GM19397 (cell line): Measurements from ENCODE around the gene CIRBP.
"Not testable (repeated sequence)": the region's sequence is repeated elsewhere in the genome, so short reads cannot be mapped to it uniquely, and the experiment has no call there.

Source experiments
- ATAC-seq: cut with Tn5 transposase; IDR thresholded peaks from one replicate; pipeline ENCODE4 v1.9.1; 2021; ENCODE audit warnings: mild to moderate bottlenecking, moderate library complexity; ENCODE audit not compliant: unreplicated experiment

Gene CIRBP

GRCh38 chr19:1243768-1244692 is 25.1 kb upstream of the CIRBP start:
- no peak for ATAC-seq

- no peak for ATAC-seq
These were observed 24.3 kb upstream of the CIRBP start for GRCh38 chr19:1244693-1245451.

GRCh38 chr19:1245494-1246264 is 23.5 kb upstream of the CIRBP start:
- no peak for ATAC-seq

GRCh38 chr19:1246265-1247087 is 22.7 kb upstream of the CIRBP start:
- ATAC-seq, result not testable (repeated sequence)

- ATAC-seq, result no peak
These were observed 21.4 kb upstream of the CIRBP start for GRCh38 chr19:1247748-1248138.

GRCh38 chr19:1248139-1248785 is 20.9 kb upstream of the CIRBP start, which contains the start of gene MIDN:
Gene MIDN (plus strand): TSS chr19:1248583. CDS start chr19:1250297, 1,714 bp downstream.
- peak; percentile 9 for ATAC-seq

- peak; percentile 30 for ATAC-seq
These were observed 20.3 kb upstream of the CIRBP start for GRCh38 chr19:1248786-1249297.

GRCh38 chr19:1249298-1249989 is 19.7 kb upstream of the CIRBP start:
- peak; percentile 41 for ATAC-seq

GRCh38 chr19:1249990-1250436 is 19.1 kb upstream of the CIRBP start:
- peak; percentile 0 for ATAC-seq

- ATAC-seq, result no peak
These were observed 18.5 kb upstream of the CIRBP start for GRCh38 chr19:1250437-1251260.

GRCh38 chr19:1251330-1252220 is 17.6 kb upstream of the CIRBP start:
- no peak for ATAC-seq

GRCh38 chr19:1252221-1252820 is 16.8 kb upstream of the CIRBP start:
- no peak for ATAC-seq

GRCh38 chr19:1252821-1253513 is 16.2 kb upstream of the CIRBP start:
- no peak for ATAC-seq

GRCh38 chr19:1253514-1254080 is 15.5 kb upstream of the CIRBP start:
- no peak for ATAC-seq

GRCh38 chr19:1254081-1254527 is 15.0 kb upstream of the CIRBP start:
- no peak for ATAC-seq
